ENCODE measurements around the gene KLHL12.

The KLHL12 gene

GRCh38 chr1:202860744-202861419, 66.2 kb downstream of the KLHL12 start:
- DNase-seq (ENCODE audit: low spot score), result peak; percentile 46
- TF ChIP-seq CTCF (IDR thresholded peaks at IDR 0.05; ENCODE audit: extremely low read depth, missing control alignments), result no peak

GRCh38 chr1:202858789-202859414, 68.1 kb downstream of the KLHL12 start:
- no peak for DNase-seq (ENCODE audit: low spot score)
- no peak for TF ChIP-seq CTCF (IDR thresholded peaks at IDR 0.05; ENCODE audit: extremely low read depth, missing control alignments)

GRCh38 chr1:202858331-202858730, 68.7 kb downstream of the KLHL12 start:
- no peak for TF ChIP-seq CTCF (IDR thresholded peaks at IDR 0.05; ENCODE audit: extremely low read depth, missing control alignments)

GRCh38 chr1:202857136-202857610, 69.9 kb downstream of the KLHL12 start:
- TF ChIP-seq CTCF (IDR thresholded peaks at IDR 0.05; ENCODE audit: extremely low read depth, missing control alignments), result no peak
- DNase-seq (ENCODE audit: low spot score), result no peak

More at GRCh38 chr1:202858331-202858730, 68.7 kb downstream of the KLHL12 start:
- DNase-seq (ENCODE audit: low spot score), result no peak

GRCh38 chr1:202856014-202856413, 71.0 kb downstream of the KLHL12 start:
- no peak for TF ChIP-seq CTCF (IDR thresholded peaks at IDR 0.05; ENCODE audit: extremely low read depth, missing control alignments)
- no peak for DNase-seq (ENCODE audit: low spot score)

- TF ChIP-seq CTCF (IDR thresholded peaks at IDR 0.05; ENCODE audit: extremely low read depth, missing control alignments), result no peak
- no peak for DNase-seq (ENCODE audit: low spot score)
Measured at GRCh38 chr1:202854787-202855186, 72.2 kb downstream of the KLHL12 start.

- TF ChIP-seq CTCF (IDR thresholded peaks at IDR 0.05; ENCODE audit: extremely low read depth, missing control alignments), result peak; percentile 34
- DNase-seq (ENCODE audit: low spot score), result peak; percentile 74
Measured at GRCh38 chr1:202852163-202852904, 74.7 kb downstream of the KLHL12 start.

Data from GM20000 (cell line).